HG03135 (cell line): Measurements from ENCODE around the gene CPXM2.

Source experiments
- ATAC-seq: cut with Tn5 transposase; IDR thresholded peaks from one replicate; pipeline ENCODE4 v1.9.1; 2021; ENCODE audit warnings: mild to moderate bottlenecking, moderate library complexity; ENCODE audit not compliant: unreplicated experiment

The CPXM2 gene

DNA sequence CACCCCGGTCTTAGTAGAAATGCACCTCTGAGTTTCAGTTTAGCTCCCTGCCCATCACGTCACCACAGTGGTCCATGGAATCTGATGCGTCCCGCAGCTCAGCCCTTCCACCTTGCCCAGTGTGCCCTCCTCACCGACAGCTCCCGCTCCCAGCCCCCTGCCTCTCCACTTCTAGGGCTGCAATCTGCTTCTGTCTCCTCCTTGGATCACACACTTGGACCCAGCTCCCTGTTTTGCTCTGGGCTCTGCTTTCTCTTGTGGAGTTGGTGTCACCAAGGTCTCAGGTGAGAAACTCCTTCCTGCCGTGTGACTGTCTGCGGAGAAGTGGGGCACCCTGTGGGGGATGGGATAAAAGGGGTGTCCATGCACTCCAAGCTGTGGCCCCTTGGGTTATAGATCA lies 187.5 kb downstream of the CPXM2 start:
- ATAC-seq: no peak

DNA sequence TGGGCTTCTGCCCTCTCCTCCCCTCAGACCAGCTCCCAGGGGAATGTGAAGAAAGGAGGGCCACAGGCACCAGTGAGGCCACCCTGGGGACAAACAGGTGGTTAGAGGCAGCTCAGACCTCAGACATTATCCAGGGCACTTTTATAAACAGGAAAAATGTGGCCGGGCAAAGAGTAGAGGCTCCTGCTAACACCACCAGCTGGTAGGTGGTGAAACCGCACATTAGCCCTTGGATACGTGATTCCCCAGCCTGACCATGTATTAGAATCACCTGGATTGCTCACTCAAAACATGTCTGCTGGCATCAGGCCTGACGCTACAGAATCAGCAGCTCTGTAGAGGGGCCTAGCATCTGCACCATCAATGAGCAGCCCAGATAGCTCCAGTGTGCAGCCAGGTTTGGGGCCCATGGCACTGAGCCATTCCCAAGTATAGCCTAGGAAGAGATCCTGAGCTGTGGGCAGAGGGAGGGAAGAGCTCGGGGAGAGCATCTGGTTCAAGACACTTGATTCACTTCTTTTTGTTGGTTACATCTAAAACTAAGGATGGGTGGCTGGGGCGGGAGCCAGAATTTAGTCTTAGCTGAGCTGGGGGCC lies 188.3 kb downstream of the CPXM2 start:
- no peak for ATAC-seq
